CD4-positive, alpha-beta T cell treated with Interleukin-4 for 1 hour (primary cell): ENCODE measurements around the gene PARVB.

ENCODE experiments used
- DNase-seq, 2 donors: peaks; one replicate each; pipeline ENCODE4 v3.0.0-alpha.2; 2020 to 2022

PARVB gene

DNA sequence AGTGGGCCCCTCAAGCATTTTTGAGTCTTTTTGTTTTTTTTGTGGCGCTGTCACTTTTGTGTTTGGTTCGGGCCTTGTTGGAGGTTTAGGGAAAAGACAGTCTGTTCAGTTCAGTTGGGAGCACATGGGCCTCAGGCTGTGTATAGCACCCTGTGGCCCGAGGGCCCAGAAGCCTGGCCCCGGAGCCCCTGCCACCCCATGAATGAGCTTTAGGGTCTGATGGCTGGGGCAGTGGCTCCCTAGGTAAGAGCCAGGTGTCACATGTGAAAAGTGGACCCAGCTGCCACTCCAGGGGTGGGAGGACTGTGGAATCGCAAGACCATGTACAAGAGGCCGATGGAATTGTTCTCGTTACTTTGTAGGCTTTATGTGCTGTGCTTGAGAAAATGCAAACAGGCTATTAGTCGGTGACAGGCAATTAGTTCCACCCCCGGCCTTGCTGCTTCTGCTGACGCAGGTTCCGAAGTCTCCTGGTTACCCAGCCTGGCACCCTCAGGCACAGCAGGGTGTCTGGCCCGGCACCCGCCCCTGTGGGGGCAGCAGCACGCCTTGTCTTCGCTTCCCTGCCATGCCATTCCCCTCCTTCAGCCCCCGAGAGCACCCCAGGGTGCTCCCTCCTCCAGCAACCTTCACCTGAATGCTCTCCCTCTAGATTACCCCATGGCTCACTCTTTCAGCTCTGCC is 118.5 kb downstream of the PARVB start:
- DNase-seq: no peak

DNA sequence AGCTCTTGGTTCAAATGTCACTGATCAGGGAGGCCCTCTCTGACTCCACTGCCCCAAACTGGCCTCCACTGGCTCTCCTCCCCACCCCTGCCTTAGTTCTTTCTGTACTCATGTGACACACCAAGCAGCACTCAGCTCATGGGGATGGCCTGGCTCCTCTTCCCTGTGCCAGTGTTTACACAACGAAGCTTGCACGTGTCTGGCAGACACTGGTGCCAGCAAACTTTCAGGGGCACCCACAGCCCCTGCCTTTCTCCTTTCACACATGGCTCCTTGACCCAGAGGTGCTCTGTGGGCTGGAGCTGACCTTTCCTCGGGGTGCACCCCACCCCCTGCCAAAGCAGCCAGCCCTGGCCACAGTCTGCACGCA is 119.0 kb downstream of the PARVB start:
- DNase-seq: no peak

DNA sequence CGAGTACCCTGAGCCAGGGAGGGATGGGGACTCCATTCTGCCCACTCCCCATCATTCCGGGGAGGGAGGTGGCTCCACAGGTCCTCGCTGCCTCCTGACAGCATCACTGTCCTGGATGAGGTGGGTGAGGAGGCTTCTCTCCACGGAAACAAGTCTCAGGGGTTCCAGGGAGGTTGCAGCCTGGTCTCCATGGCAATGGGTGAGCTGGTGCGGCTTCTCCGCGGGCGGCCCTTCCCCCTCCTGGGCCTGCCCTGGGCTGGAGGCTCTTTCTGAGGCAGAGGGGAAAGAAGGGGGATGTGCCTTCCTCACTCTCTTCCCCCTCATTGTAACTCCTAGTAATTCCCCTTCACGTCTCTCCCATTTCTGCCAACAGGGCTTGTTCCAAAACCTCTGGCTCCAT is 119.5 kb downstream of the PARVB start:
- DNase-seq: no peak

DNA sequence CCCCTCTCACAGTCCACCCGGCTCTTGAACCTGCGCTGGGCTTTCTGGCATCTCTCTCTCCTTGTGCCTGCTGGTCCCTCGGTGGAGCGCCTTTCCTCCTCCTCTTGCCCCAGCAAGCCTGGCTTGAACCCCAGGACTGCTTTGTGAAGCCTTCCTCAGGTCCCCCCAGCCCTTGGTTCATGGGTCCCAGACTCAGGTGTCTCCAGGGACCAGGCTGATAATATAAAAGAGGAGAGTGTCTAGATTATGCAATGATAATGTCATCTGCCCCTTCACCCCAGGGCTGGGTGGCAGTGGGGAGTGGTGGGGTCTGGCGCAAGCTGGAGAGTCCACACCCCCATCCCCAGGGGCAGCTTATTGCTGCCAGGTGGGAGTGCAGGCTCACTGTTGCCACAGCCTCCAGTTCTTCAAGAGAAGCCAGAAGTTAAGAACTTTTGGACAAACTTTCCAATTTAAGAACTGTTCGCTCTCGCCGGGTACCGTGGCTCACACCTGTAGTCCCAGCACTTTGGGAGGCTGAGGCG is 120.0 kb downstream of the PARVB start:
- DNase-seq: no peak

DNA sequence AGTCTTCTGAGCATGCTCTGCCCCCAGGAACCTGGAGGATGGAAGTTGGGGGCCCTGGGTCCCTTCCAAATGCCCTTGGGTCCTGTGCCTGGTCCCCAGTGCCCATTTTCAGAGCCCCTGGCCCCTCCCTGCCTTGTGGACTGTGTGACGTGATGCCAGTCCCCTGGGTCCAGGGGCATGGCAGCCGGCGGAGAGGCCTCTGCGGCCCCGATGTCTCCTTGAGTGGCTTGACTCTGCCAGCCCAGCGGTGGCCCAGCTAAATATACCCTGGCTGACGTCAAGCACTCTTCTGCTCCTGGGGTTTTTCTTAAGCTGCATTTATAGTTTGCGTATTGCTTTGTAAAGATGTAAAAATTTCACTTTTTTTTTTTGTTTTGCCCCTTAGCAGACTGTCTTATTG is 121.4 kb downstream of the PARVB start:
- DNase-seq: no peak

DNA sequence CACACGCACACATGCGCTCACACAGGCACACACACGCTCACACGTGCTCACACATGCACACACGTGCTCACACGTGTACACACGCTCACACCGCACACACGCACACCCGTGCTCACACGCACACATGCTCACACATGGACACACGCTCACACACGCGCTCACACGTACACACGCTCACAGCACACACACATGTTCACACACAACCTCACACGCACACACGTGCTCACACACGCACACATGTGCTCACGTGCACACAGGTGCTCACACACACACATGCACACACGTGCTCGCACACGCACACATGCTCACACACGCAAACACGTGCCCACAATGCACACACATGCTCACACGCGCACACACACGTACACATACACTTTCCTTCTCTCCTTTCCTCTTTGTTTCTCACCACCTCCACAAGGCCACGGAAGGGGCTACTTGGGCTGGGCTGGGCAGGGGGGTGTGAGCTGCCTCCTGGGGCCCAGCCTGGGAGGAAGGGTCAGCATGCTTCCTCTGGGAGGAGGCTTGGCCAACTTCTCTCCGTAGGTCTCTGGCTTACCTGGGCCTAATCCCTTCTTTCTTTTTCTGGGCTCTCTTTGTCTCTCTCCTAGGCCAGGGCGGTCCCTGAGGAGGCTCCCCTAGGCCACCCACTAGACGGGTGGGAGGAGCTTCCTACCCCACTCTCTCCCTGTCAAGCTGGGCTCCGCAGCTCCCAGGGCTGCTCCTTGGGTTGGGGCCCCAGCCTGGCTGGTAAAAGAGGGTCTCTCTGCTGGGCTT is 122.2 kb downstream of the PARVB start:
- DNase-seq: no peak

DNA sequence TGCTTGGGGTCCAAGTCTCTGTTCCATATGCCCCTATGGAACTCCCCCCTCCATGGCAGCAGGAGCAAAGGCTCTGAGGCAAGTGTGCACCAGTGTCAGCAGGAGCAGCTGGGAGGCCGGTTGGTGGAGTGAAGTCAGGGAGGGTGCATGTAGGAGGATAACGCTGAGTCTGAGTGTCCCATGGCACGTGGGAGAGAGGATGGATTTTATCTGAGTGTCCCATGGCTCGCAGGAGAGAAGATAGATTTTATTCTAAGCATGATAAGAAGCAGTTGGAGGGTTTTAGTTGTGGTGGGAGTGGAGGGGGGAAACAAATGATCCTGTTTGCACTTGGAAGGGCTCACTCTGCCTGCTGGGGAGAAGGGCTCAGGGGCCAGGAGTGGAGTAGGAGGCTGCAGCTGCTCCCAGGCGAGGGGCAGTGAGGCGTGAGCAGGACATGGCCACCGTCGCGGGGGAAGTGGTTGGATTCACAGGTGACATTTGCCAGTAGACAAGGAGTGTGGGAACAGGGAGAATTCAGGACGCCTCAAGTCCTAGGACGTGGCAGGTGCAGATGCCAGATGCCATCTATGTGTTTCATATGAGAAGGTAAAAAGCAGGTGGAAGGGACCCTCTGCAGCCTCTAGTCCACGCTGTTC is 123.0 kb downstream of the PARVB start:
- no peak for DNase-seq

DNA sequence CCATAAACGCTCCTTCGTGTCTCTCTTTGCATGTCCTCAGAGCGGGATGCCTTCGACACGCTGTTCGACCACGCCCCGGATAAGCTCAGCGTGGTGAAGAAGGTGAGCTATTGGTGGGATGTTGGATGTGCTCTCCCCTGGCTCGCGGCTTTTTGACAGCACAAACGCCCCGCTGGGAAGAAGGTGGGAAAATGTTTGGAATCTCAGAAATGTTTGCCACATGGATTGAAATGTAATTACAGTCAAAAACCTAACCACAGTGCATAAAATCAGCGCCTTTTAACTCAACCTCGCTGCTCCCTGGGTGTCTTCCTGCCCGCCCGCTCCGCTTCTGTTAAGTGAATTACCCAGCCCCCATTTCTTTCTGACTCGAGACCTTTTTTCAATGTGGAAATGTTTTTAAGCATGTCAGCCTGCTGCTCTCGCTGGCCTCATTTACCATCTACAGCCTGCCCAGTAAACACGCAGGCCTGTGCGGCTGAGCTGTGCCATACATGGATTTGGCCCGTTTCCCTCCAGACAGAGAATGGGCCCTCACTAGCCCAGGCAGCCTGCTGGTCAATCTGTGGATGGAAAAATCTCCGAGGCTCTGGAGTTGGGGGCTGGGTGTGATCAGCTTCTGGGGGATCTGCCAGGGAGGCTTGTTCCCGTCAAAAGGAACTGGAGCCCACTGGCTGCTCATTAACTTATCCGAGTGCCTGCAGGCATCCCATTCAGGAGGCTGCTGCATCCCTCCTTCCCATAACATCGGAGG is 123.9 kb downstream of the PARVB start:
- no peak for DNase-seq

DNA sequence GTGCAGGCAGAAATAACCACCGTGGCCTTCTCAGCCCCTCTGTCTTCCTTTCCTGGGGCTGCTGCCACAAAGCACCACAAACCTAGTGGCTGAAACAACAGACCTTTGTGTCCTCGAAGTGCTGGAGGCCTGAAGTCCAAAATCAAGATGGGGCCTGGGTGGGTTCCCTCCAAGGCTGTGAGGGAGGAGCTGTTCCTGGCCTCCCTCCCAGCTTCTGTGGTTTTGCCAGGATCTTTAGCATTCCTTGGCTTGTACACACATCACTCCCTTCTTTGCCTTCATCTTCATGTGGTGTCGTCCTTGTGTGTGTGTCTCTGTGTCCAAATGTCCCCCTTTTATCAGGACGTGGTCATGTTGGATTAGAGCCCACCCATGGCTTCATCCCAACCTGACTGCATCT is 127.6 kb downstream of the PARVB start:
- no peak for DNase-seq

DNA sequence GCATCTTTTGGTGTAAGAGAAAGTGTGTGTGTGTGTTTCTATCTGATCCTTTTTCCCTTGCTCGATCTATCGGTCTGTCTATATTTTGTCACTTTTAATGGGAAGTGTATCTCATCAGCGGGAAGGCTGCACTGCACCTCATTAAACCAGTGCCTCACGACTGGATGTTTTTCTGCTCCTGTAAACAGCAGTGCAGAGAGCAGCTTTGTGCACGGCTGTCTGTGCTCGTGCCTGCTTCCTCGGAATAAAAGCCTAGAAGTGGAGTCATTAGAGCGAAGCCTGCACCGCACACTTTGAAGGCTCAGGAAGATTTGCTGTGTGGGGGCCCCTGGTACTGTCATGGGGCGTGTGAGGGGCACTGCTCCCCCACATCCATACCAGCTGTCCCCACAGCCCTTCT is 129.6 kb downstream of the PARVB start:
- no peak for DNase-seq

DNA sequence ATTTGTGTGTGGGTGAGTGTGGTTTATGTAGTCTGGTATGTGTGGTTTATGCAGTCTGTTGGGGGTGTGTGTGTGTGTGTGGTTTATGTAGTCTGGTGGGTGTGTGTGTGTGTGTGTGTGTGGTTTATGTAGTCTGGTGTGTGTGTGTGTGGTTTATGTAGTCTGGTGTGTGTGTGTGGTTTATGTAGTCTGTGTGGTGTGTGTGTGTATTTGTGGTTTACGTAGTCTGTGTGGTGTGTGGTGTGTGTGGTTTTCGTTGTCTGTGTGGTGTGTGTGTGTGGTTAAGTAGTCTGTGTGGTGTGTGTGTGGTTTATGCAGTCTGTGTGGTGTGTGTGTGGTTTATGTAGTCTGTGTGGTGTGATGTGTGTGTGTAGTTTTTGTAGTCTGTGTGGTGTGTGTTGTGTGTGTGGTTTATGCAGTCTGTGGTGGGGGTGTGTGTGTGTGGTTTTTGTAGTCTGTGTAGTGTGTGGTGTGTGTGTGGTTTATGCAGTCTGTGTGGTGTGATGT is 130.4 kb downstream of the PARVB start:
- DNase-seq: peak; percentile 16 to 35

DNA sequence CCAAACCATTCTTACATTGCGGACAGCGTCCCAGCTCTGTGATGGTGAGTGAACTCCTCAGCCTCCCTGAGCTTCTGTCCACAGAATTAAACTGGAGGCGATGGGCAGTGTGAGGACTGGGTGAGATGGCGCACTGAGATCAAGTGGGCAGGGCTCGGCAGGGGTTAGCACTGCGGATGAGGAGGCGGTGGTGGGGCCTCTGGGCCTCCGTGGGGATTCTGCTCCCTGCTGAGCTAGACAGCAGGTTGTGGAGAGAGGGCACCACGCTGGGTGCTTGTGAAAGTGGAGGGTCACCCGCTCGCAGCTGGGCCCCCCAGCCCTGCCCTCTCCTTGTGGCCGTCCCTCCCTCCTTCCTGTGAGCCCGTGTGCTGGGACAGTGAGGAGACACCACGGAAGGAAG is 131.0 kb downstream of the PARVB start:
- no peak for DNase-seq

DNA sequence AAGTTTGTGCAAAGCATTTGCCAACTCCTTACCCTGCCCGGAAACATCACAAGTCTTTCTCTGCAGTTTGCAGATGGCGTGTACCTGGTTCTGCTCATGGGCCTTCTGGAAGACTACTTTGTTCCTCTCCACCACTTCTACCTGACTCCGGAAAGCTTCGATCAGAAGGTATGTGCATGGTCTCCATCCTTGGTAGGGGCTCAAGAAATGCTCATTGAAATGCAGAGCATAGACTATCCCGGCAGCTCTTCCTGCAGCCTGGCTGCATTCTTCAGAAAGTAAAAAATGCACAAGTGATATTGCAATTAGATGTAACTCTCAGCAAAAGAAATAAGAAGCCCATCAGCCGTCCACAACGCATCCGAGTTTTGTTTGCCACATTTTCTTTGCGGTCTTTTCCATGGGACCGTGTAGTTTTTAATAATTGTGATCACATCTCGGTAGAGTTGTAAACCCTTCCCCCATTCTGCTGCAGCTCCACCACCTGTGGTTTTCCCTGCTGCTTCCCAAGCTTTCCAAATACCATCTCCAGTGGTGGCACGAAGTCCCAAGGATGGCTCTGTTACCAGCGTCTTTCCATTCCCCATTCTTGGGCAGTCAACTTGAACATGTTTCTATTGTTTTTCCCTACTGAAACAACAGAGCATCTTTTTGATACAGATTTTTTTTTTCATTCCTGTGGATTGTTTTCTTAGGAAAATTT is 134.0 kb downstream of the PARVB start:
- DNase-seq: no peak

DNA sequence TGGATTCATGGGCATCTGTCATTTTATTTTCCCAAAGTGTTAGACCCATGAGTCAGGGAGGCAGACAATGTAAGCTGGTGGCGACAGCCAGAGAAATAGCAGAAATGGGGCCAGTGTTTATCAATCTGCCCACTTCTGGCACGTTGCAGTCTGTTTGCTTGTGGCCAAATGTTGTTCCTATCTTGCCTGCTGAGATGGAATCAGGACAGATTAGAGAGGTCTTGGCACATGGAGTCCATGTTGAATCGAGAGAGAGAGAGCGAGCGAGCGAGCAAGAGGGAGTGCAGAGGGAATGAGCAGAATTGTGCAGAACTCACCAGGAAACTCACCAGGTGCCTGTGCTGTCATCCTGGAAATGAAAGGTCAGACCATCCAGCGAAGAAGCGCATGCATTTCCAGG is 134.7 kb downstream of the PARVB start:
- DNase-seq: no peak

DNA sequence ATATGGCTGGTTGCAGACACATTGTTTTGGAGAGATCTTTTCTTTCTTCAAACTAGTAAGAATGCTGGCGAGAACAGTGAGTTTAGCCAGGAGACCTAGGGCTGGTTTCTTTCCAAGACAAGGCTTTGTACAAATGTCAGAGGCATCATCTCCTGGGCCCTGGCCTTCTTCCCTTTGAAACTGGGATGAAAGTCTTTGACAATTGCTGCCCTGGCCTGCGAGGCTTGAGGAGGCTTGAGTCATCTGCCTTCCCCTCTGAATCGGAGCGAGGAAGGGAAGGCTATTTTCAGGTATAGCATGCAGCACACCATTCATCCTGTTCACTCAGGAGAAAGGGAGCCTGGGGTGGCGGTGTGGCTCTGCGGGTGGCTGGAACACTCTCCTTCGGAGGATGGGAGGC is 135.1 kb downstream of the PARVB start:
- DNase-seq: no peak

DNA sequence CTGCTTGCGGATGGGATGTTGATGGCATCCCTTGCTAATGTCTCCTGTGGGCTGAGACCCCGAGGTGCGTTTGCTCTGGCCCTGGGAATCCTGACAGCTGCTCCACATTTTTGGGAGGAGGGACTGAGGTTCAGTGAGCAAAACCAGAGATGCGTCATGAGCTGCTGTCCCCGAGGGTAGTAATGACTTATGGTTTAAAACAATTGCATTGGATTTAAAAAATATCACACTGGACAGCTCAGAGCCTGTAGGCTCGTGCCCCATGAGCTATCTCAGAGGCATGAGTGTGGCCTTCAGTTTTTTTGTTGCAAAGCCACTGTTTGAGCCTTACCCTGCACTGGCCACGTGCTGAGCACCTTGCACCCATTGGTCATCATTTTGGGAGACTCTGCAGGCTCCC is 135.7 kb downstream of the PARVB start:
- no peak for DNase-seq

DNA sequence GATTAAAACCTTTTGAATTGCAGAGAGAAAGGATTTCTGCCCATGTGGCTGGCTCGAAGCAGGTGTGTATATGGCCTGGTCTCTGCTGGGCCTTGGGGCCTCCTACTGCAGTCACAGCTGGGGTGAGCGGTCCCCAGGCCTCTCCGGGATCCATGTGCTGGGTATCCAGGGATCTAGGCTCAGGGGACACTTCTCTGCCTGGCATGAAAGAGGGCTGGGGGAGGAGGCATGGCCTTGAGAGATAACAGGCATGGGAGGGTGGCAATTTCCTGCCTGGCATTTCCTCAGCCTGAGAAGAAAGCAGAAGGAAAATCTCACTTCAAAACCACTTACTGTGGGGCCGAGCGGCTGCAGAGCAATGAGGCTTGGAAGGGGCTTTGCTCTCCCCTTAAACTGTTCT is 136.3 kb downstream of the PARVB start:
- no peak for DNase-seq

DNA sequence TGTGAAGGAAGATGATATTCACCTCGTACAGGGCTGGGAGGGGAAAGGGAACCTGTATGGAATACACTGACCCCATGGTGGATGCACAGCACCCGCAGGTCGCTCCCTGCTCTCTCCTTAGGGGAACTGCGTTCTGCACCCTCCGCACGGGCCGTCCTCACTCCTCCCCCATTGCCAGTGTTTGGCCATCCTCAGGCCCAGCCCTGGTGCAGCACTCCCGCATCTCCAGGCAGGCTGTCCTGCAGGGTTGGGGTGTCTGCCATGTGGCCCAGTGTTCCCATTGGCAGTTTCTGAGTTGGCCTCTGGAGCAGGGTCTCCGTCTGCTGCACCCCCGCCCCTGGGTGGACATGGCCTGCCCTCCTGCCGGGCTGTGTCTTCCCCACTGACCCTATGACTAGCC is 137.6 kb downstream of the PARVB start:
- no peak for DNase-seq

DNA sequence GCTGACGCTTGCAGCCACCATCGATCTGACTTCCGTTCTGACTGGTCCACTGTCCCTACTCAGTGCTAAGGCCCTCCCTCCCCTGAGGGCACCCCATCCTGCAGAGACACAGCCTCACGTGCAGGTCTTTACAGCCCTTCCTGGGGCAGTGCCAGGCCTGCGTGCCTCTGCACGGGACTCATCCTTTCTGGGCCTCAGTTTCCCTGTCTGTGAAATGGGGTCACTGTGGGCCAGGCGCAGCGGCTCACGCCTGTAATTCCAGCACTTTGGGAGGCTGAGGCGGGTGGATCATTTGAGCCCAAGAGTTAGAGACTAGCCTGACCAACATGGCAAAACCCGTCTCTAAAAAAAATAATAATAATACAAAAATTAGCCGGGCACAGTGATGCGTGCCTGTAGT is 138.9 kb downstream of the PARVB start:
- DNase-seq: no peak

DNA sequence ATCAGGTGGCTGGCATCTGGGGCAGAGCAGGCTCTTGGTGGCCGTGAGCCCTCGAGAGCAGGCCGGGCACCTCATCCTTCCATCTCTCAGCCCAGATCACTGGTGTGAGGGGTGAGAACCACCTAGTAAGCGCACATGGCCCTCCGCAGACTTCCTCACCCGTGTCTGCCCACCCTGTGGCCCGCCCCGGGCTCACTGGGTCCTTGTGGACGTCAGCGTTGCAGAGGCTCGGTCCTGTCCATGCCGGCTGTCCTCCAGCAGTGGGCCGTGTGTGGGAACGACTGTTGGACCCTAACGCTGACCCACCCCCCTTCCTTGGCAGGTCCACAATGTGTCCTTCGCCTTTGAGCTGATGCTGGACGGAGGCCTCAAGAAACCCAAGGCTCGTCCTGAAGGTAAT is 139.4 kb downstream of the PARVB start:
- no peak for DNase-seq

DNA sequence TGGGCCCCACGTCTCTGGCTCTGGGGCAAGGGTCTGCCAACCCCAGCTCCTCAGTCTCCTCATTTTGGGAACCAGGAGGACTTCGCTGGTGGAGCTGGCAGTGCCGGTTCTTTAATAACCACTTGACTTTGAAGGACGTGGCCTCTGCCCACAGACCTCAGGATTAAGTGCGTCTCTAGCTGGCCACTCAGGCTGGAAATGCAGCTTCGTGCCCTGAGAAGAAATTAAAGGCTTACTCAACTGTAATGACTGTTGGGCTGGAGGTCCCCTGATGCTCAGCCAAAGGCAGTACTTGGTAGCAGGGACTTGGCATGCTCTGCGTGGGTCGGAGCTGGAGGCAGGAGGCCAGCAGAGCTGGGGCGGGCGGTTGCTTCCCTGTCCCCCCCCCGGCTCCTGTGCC is 139.9 kb downstream of the PARVB start:
- no peak for DNase-seq

DNA sequence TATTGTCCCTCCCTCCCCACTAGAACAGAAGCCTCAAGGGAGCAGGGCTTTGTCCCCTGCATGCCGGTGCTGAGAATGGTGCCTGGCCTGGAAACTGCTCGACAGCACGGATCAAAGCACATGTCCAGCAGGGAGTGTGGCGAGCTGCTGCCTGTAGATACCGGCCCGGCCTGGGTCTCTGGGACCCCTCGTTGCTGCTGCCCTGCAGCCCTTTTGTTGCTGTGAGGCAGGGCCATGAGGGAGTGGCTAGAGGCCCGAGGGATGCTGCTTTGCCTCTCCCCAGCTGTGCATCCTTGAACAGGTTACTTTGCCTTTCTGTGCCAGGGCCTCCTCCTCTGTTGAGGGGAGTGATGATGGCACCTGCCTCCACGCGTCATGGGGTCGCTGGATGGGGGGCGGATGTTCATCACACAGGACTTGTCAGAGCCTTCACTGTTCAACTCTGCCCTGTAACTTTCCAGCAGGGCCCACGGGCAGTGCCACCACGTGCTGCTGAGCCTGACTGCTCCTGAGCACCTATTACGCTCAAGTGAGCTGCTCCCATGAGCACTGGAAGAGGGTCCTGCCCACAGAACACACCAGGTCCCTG is 141.3 kb downstream of the PARVB start:
- DNase-seq: no peak
